NCI-H2227 (cell line): ENCODE results near the gene TSPAN12.
"Not testable (repeated sequence)": the region's sequence is repeated elsewhere in the genome, so short reads cannot be mapped to it uniquely, and the experiment has no call there.

Source experiments
- DNase-seq: peaks from one replicate; lab custom pipeline; 2025; ENCODE audit not compliant: unreplicated experiment; lab: John Stamatoyannopoulos, UW

TSPAN12 gene

GRCh38 chr7:120807390-120807789 lies 50.6 kb downstream of the TSPAN12 start:
- no peak for DNase-seq

GRCh38 chr7:120806669-120807068 lies 51.3 kb downstream of the TSPAN12 start:
- DNase-seq = no peak

DNA sequence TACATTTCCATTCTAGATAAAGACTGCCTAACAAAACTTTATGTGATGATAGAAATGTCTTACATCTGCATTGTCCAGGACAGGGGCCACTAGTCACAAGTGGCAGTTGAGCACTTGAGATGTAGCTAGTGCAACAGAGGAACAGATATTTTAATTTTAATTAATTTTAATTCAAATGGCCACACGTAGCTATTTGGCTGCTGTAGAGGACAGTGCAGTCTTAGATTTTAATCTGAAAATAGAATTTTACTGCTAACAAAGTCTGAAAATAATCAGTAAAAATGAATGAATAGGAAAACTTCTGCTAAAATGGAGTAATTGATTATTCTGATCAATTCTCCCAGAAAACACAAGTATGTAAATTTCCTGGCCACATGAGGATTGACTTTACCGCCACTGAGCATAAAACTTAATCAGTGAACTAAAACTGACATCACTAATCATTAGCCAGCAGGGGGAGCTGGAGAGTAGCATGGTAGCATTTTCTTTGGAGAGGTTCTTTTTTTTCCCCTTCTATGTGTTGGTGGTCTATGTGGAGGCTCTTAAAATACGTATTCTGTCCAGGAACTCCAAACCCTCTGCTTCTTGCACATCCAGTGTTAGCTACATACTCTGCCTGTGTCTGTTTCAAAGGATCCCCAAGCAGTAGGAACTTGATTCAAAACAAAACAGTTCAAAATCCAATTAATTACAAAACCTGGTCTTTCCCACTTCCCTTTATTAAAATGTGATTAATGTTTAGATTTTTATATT lies 52.1 kb downstream of the TSPAN12 start:
- peak; percentile 72 for DNase-seq

DNA sequence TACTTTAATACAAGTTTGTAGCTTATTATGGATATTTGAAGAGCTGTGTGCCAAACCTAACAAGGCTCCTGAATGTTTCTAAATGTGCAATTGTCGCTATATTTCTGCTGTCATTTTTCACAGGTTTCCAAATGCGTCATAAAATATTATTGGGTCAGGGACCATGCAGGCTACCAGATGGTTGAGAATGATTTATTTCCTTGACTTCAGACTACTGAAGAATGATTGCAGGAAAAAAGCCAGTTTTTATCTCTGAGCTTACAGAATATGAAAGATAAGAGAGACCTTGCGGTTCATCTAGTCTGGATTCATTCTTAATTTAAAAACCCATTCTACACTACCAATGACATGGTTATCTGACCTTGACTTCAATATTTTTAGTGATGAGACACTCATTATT lies 55.2 kb downstream of the TSPAN12 start:
- no peak for DNase-seq

DNA sequence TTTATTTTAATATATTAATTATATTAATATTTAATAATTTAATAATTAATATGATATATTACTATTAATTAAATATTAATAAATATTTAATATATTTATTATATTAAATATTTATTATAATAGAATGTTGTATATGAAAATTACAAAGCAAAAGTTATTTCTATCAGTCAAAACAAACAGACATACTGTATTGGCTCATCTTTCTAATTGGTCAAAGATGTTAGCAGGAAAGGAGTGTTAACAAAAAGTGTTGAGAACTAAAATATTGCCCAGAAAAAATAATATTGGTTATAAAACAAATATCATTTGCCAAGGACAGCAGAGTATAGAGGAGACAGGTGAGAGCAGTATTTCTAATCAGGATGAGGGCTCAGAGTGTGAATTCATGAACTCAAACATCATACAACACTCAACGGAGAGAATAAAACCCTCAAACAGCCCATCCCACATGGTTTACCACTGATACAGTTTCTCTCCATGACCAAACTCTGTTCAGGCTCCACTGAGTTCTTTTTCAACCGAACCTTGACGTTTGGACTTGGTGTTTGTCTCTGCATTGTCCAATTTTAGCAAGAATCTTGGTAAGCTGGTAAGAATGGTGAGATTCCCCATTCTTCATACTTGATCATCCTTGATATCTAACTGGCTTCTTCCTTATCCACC lies 58.0 kb downstream of the TSPAN12 start:
- DNase-seq = no peak

GRCh38 chr7:120799147-120799546 lies 58.8 kb downstream of the TSPAN12 start:
- no peak for DNase-seq

DNA sequence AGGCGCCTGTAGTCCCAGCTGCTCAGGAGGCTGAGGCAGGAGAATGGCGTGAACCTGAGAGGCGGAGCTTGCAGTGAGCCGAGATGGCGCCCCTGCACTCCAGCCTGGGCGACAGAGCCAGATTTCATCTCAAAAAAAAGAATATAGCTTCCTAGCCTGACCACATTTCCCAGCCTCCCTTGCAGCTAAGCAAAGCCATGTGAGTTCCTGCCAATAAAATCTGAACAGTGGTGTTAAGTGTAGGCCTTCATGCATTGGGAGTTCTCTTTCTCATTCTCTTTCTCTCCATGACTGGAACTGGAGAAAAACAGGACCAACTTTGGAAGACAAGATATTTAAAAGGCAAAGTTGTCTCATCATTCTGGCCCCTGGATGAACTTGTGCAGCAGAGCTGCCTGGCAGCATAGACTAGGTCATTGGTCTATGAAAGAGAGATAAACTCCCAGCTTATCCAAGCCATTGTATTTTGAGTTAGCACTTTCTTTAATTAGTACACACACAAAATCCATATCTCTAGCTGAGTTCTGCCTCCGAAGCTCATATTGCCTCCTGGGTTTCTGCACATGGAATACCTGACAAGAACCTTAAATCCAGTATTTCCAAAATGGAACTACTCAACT lies 60.8 kb downstream of the TSPAN12 start:
- no peak for DNase-seq

DNA sequence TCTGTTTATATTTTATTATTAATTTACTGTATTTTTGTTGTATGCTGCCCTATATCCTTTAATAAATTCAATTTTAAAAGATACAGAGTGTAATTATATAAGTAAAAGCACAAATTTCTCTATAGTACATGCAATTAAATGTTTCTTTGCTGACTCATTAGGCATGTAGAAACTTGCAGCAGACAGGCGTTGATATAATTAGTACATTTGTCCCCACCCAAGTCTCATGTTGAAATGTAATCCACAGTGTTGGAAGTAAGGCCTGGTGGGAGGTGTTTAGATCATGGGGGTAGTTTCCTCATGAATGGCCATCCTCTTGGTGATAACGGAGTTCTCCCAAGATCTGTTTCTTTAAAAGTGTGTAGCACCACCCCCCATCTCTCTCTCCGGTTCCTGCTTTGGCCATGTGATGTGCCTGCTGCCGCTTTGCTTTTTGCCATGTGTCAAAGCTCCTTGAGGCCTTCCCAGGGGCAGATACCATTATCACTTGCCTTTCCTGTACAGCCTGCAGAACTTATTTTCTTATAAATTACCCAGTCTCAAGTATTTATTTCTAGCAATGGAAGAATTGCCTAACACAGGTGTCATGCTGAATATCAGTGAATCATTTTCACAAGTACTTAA lies 63.7 kb downstream of the TSPAN12 start:
- no peak for DNase-seq

- no peak for DNase-seq
Observed at GRCh38 chr7:120793213-120793936, 64.6 kb downstream of the TSPAN12 start.

GRCh38 chr7:120792861-120793130 lies 65.1 kb downstream of the TSPAN12 start:
- no peak for DNase-seq

DNA sequence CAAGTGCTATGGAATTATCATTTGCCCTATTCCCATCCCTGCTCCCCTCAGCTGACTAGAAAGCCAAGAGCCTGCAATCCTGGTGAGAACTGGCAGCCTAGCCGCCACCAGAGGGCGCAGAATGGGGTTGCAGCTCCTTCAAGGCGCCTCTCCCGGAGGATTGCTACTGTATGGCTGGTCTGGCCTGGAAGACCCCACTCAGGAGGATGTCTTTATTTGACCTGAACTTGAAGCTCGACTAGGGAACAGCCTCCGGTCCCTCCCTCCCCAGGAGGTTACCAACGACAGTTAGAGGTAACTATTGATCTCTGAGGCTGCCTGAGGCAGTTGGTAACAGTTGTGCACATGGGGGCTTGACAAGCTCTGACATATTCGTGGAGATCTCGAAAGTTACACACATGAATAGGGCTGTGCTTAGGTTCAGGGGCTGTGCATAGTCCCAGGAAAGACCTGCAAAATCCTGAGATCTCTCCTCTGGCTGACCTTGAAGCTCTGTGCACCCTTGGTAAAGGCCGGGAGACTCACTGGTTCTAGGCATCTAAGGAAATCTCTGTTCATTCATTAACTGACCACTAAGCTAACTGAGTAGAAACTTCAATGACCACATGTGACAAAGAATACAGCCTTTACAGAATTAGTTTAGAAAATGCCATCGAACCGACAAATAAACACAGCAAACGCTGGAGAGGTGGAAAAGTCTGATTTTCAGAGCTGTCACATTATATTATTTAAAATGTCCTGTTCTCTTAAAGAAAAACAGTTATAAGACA lies 65.7 kb downstream of the TSPAN12 start:
- DNase-seq = peak; percentile 80

DNA sequence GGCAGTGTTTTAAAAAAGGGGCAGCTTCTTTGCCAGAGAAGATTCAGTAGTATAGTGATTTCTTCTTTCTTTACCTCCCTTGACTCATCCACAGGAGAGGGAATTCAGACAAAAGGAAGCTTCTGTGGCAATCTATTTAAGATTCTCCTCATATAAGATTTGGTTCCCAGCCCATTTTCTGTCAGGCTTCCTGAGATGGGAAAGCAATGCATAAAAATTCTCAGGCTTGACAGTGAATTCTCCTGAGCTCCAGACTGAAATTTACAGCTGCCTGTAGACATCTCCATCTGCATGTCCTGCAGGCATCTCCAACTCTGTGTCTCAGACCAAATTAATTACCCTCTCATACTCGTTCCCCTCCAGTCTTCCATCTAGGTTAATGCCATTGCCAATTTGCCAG lies 72.8 kb downstream of the TSPAN12 start:
- no peak for DNase-seq

GRCh38 chr7:120783721-120784120 lies 74.2 kb downstream of the TSPAN12 start:
- no peak for DNase-seq

DNA sequence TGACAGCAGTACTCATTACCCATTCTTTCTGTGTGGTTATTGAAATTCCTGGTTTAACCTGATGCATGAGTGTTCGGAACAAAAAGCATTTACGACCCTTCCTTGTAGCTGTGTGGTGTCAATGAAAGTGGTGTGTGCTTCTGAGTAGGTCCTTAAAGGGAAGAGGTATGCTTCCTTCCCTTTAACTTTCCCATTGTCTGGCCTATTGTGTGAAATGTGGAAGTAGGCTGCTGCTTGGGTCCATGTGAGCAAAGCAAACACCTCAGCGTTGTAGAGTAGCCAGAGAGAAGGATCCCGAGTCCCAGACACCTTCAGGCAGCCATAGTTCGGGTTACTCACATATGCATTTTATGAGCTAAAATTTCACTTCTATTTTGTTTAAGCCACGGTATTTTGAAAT lies 74.7 kb downstream of the TSPAN12 start:
- DNase-seq = no peak

GRCh38 chr7:120781924-120782323 lies 76.0 kb downstream of the TSPAN12 start:
- not testable (repeated sequence) for DNase-seq

- DNase-seq = no peak
Observed at GRCh38 chr7:120780938-120781337, 77.0 kb downstream of the TSPAN12 start.

GRCh38 chr7:120780451-120780850 lies 77.5 kb downstream of the TSPAN12 start:
- DNase-seq = not testable (repeated sequence)

DNA sequence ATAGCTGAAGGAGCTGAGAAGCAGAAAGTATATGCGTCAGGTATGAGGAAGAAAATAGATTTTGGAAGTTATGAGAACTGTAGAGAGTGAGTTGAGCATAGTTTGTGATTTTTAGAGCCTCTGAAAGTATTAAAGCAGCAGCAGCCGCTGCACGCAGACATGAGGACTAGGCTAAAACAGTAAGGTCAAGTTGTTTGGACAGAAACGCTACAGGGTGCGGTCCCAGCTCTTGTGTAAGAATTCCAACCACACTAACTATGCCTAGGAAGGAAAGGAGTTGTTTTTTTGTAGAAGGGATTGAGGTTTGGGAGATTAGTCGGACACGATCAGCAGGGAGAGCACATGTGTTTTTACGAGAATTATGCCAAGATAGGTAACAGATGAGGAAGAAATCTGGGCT lies 78.9 kb downstream of the TSPAN12 start:
- not testable (repeated sequence) for DNase-seq

DNA sequence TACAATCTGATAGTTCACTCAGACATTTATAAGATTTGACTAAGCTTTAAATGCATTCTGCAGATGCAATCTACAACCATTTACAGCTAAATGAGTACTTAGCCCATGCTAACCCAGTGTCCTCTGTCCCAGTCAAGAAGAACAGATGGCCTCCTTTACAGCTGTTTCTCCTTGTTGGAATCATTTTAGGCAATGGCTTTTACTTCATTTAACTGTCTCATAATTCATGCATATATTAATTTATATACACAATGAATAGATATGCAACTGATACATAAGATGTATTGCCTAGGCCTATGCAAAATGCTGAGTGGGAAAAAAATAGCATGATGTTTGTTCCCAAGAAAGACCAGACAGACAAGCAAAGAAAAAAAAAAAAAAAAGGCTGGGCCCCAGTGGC lies 82.2 kb downstream of the TSPAN12 start:
- no peak for DNase-seq

DNA sequence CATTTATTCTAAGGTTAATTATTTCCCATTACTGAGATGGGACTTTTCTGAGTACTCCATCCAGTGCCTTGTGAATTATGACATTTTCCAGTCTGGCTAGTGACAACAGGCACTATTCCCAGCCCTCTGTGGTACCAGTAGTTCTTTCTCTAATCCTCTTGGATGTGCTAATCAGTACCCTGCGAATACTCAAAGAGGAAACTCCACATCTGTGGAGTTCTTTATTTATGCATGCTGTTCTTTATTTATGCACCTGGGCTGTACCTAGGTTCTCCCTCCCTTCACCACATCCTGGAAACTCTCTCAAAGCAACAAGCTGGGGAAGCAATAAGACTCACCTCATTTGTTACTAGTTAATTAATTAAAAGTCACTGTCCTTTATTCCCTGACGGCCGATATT lies 83.5 kb downstream of the TSPAN12 start:
- DNase-seq = no peak

- DNase-seq = no peak
Observed at GRCh38 chr7:120770206-120770605, 87.7 kb downstream of the TSPAN12 start.
